M059J (cell line): Measurements from ENCODE around the gene FAM227B. TPM values are rescaled to one million over a fixed set of nuclear protein-coding genes. Genes with fewer than 3 reads are reported as not detected.
"Not testable (repeated sequence)": the region's sequence is repeated elsewhere in the genome, so short reads cannot be mapped to it uniquely, and the experiment has no call there.

ENCODE experiments used
- DNase-seq: peaks from one replicate; pipeline ENCODE4 v3.0.0-alpha.2; 2012; ENCODE audit warnings: low read depth
- total RNA-seq: library from RNA; depleted of rRNA; stranded (reverse); fragments of >200 nt; shearing (Covaris generic); gene quantifications from 2 replicates; pipeline ENCODE4 v1.2.3, GENCODE V29; 2014

FAM227B gene
- total RNA-seq, 1 experiment from 2014 or later: 6.5 TPM

DNA sequence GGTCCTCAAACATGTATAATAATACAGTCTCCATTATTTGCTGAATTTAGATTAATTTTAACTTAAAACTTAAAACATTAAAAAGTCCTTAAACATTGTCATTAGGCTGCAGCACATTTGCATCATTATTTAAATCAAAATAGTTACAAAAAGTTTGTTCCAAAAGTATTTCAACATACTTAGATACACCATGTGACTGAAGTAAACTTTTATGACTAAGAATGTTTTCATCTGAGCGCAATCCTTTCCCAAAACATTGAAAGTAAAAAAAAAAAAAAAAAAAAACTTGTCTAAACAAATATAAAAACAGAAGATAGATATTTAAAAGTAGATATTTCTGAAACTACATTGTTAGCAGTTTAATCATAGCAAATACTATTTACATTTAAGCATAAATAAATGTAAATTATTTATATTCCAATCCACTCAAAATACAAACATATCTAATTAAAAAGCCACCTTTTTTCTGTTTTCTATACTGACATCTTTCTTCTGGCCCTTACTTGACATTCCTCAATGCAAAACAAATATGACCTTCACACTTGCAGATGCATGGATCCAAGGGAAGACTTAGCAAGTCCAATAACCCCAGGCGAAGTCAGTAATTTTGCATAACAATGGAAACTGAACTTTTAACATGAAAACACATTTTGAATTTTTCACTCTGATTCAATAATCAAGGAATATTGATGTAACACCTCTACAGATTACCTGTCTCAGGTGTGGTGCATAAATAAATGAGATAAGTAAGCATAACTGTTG, 10.3 kb downstream of the FAM227B start:
- no peak for DNase-seq

DNA sequence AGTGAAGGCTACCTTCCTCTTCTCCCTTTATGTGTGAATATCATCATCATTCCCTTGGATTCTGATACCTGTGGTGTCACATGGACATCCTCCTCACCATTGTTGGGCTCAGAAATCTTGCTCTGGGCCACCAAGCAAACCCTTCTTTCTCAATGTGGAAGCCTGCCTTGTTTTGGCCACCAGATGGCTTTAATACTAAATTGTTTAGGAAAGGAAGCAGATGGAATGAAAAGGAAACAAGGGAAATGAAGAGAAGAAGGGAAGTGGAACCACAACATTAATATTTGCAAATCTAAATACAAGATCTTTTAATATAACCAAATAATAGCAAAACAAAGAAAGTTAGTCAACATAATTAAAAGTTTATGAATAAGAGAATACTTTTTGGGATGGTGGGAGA, 14.0 kb downstream of the FAM227B start:
- no peak for DNase-seq

- DNase-seq: no peak
Observed at GRCh38 chr15:49605588-49605987, 15.0 kb downstream of the FAM227B start.

- no peak for DNase-seq
Observed at GRCh38 chr15:49604625-49605409, 15.8 kb downstream of the FAM227B start.

GRCh38 chr15:49592829-49593316, 27.7 kb downstream of the FAM227B start:
- not testable (repeated sequence) for DNase-seq

DNA sequence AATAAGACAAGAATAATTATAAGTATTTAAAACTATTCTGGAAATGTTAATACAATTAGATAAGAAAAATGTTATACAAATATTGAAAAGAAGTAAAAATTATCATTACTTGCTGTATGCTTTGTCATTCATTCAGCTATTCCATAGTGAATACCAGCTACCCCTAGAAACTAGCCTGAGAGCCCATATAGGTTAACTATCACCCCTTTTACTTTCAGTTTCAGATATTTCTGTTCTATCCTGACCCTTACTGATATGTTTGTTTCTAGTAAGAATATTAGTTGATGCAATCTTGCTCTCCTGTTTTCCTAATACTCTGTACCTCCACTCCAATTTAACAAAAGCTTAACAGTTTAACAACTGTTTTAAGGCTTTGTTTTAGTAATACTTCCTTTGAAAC, 31.6 kb downstream of the FAM227B start:
- DNase-seq: no peak

GRCh38 chr15:49573421-49573820, 47.2 kb downstream of the FAM227B start:
- no peak for DNase-seq

- no peak for DNase-seq
Observed at GRCh38 chr15:49570672-49571071, 49.9 kb downstream of the FAM227B start.

- no peak for DNase-seq
Observed at GRCh38 chr15:49570174-49570573, 50.4 kb downstream of the FAM227B start.

DNA sequence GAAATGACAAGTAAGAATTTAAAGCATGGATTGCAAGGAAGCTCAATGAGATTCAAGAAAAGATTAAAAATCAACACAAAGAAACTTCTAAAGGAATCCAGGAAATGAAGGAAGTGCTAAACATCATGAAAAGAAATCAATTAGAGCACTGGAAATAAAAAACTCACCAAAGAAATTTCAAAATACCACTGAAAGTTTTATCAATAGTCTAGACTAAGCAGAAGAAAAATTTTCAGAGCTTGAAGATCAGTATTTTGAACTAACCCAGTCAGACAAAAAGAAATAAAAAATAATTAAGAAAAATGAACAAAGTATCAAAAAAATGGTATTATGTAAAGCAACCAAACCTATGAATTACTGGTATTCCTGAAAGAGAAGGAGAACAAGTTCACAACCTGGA, 60.6 kb downstream of the FAM227B start:
- no peak for DNase-seq

DNA sequence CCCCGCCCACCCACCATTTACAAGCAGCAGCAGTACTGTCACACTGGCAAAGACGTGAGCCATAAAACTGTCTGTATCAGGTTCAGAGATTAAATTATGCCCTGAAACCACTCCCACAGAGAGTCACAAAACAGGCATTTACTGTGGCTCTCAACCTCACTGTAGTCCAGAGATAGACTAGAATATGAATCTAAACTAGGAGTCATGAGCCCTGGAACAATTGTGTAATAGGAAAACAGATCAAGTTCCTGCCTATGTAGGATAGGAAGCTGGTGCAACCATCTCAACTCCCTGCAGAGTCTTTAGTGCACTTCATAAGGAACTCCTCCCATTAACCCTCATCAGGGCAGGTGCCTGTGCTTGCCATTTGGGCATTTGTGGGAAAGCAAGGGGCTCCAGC, 61.7 kb downstream of the FAM227B start:
- no peak for DNase-seq

- no peak for DNase-seq
Observed at GRCh38 chr15:49556437-49556836, 64.2 kb downstream of the FAM227B start.

DNA sequence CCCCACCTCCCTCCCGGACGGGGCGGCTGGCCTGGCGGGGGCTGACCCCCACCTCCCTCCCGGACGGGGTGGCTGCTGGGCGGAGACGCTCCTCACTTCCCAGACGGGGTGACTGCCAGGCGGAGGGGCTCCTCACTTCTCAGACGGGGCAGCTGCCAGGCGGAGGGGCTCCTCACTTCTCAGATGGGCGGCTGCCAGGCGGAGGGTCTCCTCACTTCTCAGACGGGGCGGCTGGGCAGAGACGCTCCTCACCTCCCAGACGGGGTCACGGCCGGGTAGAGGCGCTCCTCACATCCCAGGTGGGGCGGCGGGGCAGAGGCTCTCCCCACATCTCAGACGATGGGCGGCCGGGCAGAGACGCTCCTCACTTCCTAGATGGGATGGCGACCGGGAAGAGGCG, 70.3 kb downstream of the FAM227B start:
- not testable (repeated sequence) for DNase-seq

DNA sequence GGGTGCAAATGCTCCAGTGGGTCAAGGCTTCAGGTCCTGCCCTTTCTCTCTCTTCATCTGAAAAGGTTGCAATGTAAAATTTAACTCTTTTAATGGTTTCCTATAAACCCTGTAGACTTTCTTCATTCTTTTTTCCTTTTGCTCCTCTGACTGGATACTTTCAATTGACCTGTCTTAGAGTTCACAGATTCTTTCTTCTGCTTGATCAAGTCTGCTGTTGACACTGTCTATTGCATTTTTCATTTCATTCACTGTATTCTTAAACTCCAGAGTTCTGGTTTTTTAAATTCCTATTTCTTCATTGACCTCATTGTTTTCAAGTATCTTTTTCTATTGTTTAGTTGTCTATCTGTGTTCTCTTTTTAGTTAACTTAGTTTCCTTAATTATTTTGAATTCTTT, 82.1 kb downstream of the FAM227B start:
- DNase-seq: no peak

- peak; percentile 12 for DNase-seq
Observed at GRCh38 chr15:49530092-49530491, 90.5 kb downstream of the FAM227B start.

DNA sequence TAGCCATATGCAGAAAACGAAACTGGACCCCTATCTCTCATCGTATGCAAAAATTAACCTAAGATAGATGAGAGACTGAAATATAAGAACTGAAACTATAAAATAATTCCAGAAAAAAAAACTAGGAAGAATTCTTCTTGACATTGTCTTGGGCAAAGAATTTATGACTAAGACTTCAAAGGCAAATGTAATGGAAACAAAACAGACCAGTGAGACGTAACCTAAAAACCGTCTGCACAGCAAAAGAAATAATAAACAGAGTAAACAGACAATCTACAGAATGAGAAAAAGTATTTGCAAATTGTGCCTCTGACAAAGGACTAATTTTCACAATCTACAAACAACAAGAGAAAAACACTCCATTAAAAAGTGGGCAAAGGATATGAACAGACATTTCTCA, 92.3 kb downstream of the FAM227B start:
- peak; percentile 7 for DNase-seq

DNA sequence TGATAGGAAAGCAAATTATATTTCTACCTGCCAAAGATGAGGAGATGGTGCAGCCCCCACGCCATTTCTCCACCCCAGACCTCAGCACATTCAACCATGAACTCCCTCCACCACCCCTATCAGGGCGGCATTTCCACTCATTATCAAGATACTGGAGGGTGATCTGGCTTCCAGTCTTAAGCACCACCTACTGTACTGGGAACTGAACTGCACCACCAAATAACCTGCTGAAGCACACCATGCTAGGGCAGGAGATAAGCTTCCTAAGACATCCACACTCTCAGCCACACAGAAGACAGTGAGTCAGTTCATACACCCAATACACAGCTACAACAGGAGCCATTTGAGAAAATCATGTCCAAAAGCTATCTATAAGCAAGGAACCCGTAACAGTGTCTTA, 98.8 kb downstream of the FAM227B start:
- DNase-seq: no peak

DNA sequence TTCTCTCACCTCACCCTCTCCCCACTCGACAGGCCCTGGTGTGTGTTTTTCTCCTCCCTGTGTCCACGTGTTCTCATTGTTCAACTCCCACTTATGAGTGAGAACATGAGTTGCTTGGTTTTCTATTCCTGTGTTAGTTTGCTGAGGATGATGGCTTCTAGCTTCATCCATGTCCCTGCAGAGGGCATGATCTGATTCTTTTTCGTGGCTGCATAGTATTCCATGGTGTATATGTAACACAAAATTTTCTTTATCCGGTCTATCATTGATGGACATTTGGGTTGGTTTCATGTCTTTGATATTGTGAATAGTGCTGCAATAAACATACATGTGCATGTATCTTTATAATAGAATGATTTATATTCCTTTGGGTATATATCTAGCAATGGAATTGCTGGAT, 107.9 kb downstream of the FAM227B start:
- DNase-seq: not testable (repeated sequence)

DNA sequence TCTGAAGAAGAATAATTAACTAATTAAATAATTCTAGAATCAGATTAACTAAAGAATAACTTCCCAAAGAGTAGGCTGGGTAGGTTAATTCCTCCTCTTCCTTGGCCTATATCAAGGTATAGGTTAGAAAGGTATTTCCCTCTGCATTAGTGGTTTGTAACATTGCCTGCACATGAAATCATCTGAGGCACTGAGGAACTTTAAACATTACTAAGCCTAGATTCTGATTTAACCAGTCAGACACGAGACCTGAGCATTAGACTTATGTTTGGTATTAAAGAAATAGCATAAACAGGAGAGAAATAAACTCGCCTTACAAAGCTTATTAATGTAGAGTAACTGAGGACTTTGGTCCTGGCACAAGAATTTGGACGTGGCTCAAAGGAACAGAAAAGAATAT, 113.4 kb downstream of the FAM227B start:
- no peak for DNase-seq

DNA sequence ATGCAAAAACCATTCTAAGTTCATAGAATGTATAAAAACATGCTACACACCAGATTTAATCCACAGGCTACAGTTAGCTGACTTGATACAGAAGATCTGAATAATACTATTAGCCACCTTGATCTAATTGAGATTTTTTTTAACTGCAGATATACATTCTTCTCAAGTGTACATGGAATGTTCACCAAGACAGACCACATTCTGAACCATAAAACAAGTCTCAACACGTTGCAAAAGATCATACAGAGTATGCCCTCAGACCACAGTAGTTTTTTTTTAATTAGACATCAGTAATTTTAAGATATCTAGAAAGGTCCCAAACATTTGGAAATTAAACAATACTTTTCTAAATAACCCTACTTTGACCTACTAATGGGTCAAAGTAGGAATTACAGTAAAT, 114.3 kb downstream of the FAM227B start:
- DNase-seq: no peak

GRCh38 chr15:49501586-49501985, 119.0 kb downstream of the FAM227B start:
- no peak for DNase-seq

DNA sequence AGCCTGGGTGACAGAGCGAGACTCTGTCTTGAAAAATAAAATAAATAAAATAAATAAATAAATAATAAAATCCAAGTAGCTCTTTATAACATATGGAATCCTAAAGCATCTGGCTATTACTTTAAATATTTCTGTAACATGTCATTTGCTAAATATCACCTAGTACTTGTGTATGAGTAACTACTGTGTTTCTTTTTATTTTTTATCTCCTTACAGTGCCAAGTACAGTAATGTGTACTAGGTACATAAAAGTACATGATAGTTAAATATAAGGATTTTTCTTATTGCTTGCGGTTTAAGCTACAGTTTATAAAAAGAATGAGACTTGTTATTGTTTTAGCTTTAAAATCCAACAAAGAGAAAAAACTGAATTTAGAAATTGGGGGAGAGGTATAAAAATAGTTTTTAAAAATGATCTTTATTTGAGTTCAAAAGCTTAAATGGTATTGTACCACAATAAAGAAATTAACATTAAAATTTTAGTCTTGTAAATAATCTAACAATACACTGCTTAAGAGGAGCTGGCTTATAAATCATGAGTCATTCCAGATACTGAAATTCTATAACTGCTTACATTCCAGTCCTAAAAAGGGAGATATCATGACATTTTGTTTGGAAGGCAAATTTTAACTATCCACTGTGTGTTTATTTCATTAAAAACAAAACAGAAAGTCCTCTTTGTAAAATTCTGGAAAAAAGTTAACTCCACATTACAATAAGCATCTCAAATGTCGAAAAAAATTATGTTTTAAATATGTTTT, 124.4 kb downstream of the FAM227B start:
- peak; percentile 31 for DNase-seq
